GM12874 (cell line): ENCODE data around the gene FAM83E.

Experiments used
- TF ChIP-seq, protein P1 (sequence below): IDR thresholded peaks from 2 replicates; pipeline ENCODE4 v1.5.1; 2011; ENCODE audit warnings: low read depth, mild to moderate bottlenecking, control low read depth, low read length, moderate library complexity; ENCODE audit not compliant: insufficient read depth

FAM83E gene

GRCh38 chr19:48656840-48657474 lies 42.1 kb upstream of the FAM83E start:
- TF ChIP-seq, protein P1, sequence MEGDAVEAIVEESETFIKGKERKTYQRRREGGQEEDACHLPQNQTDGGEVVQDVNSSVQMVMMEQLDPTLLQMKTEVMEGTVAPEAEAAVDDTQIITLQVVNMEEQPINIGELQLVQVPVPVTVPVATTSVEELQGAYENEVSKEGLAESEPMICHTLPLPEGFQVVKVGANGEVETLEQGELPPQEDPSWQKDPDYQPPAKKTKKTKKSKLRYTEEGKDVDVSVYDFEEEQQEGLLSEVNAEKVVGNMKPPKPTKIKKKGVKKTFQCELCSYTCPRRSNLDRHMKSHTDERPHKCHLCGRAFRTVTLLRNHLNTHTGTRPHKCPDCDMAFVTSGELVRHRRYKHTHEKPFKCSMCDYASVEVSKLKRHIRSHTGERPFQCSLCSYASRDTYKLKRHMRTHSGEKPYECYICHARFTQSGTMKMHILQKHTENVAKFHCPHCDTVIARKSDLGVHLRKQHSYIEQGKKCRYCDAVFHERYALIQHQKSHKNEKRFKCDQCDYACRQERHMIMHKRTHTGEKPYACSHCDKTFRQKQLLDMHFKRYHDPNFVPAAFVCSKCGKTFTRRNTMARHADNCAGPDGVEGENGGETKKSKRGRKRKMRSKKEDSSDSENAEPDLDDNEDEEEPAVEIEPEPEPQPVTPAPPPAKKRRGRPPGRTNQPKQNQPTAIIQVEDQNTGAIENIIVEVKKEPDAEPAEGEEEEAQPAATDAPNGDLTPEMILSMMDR, result no peak

DNA sequence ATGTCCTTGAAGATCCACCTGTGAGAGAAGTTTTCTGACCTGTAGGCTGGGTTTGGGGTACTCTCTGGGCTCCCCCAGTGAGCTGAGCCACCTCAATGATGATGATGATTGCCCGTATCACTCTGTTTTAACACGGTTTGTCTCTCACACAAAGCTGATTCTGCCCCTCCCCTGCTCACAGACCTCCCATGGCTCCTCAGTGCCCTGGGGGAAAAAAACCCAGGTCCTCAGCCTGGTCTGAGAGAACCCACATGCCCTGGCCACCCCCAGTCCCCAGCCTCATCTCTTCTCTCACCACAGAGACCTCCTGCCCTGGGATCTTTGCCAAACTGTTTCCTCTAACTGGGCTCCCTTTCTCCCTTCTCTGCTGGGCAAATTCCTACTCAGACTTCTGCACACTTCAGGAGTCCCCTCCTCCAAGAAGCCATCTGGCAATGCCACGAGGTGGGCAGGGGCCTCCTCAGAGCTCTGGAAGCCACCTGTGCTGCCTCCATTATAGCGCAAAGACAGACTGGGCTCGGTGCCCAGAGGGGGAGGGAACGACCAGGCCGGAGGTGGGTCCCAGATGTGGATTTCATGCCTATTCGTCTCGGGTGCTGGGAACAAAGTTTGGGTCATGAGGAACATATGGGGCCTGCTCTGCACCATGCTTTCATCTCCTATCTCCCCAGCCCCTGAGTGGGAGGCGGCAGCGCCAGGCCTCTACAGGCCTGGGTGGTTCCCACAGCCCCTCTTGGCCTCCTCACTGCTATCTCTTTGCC lies 39.6 kb upstream of the FAM83E start:
- TF ChIP-seq, protein P1, result no peak

DNA sequence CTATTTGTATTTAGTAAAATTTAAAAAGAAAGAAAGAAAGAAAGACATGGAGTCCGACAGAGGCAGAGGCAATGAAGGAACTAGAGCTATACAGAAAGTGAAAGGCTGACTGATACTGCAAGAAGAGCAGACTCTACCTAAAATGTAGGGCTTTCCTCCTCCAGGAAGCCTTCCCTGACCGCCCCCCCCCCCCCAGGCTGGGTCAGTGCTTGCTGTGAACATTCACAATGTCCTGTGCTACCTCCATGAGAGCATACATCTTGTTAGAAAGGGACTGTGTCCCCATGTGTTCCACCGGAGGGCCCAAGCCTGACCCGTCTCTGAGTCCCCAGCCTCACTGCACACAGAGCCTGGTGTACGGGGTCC lies 36.8 kb upstream of the FAM83E start:
- TF ChIP-seq, protein P1, result no peak

DNA sequence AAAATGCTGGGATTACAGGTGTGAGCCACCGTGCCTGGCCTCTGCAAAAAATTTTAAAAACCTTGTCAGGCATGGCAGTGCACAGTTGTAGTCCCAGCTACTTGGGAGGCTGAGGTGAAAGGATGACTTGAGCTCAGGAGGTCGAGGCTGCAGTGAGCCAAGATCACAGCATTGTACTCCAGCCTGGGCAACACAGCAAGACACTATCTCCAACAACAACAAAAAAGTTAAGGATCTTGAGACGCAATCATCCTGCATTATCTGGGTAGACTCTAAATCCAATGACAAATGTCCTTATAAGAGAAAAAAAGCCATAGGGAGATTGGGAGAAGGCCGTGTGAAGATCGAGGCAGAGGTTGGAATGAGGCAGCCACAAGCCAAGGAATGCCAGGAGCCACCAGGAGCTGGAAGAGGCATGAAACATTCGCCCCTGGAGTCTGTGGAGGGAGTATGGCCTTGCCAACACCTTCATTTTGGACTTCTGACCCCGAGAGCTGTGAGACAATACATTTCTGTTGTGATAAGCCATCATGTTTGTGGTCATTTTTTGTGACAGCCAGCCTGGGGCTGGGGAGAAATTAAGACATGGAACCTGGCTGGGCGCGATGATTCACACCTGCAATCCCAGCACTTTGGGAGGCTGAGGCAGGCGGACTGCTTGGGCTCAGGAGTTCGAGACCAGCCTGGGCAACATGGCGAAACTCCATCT lies 36.3 kb upstream of the FAM83E start:
- TF ChIP-seq, protein P1, result no peak

GRCh38 chr19:48648134-48648533 lies 33.3 kb upstream of the FAM83E start:
- TF ChIP-seq, protein P1, result no peak

DNA sequence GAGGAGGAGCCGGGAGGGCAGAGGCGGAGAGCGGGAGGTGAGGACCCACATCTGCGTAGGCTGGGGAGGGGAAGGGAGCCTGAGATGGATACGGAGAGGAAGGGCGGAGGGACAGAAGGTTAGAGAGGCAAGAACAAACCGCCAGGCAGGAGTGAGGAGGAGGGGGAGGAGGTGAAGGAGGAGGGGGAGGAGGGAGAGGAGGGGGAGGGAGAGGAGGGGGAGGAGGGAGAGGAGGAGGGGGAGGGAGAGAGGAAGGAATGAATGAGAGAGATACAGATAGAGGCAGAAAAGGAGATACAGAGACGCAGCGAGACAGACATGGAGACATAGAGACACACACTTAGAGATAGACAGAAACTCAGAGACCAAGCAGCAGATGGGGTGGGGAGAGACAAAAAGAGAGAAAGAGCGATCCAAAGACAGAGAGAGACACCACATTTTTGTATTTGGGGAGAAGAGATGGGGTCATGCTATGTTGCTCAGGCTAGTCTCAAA lies 31.9 kb upstream of the FAM83E start:
- TF ChIP-seq, protein P1, result no peak

- TF ChIP-seq, protein P1, result peak; percentile 91
Measured at GRCh38 chr19:48646001-48646721, 31.3 kb upstream of the FAM83E start, which contains the start of gene CA11. Gene CA11, minus strand, starts transcription at chr19:48646187. Its CDS starts 555 bp downstream, at chr19:48645632.
